Measurements from ENCODE around the gene SPSB4. TPM values are rescaled to one million over a fixed set of nuclear protein-coding genes. Genes with fewer than 3 reads are reported as not detected.

Gene SPSB4
- total RNA-seq, 3 donors from 2014 or later, result 1.3 TPM; not detected in 2

GRCh38 chr3:141126661-141127343 is 75.7 kb downstream of the SPSB4 start:
- no peak for TF ChIP-seq POLR2AphosphoS5 (IDR thresholded peaks at IDR 0.05)
- no peak for TF ChIP-seq CTCF (IDR thresholded peaks at IDR 0.05)
- TF ChIP-seq POLR2A (IDR thresholded peaks at IDR 0.05), result no peak
- Histone ChIP-seq H3K4me3 (no peak overlapping the region), H3K9me3 (no peaks in the 10 kb centered on the region), H3K36me3 (no peaks in the 10 kb centered on the region), H3K4me1 (no peaks in the 10 kb centered on the region), H3K27ac (no peak overlapping the region), H3K27me3 (no peaks in the 10 kb centered on the region)
- intact Hi-C loops (cut with DNase I; ENCODE audit: low total_unique reads), result no loop called here
- DNase-seq (ENCODE audit: low spot score in 2 of 2), result no peak

- DNase-seq (ENCODE audit: low spot score in 2 of 2), result no peak
- no peaks in the 10 kb centered on the region for H3K9me3 ChIP-seq
- H3K36me3 ChIP-seq, result no peaks in the 10 kb centered on the region
- H3K27ac ChIP-seq, result no peak overlapping the region
- no peak for TF ChIP-seq POLR2AphosphoS5 (IDR thresholded peaks at IDR 0.05)
- no peak for TF ChIP-seq CTCF (IDR thresholded peaks at IDR 0.05)
- no peaks in the 10 kb centered on the region for H3K27me3 ChIP-seq
- H3K4me1 ChIP-seq, result no peaks in the 10 kb centered on the region
- H3K4me3 ChIP-seq, result no peak overlapping the region
- intact Hi-C loops (cut with DNase I; ENCODE audit: low total_unique reads), result no loop called here
Observed at GRCh38 chr3:141127344-141128125, 76.4 kb downstream of the SPSB4 start.

- no peak overlapping the region for H3K4me3 ChIP-seq
- H3K27me3 ChIP-seq, result no peaks in the 10 kb centered on the region
- H3K9me3 ChIP-seq, result no peaks in the 10 kb centered on the region
- H3K4me1 ChIP-seq, result no peaks in the 10 kb centered on the region
- intact Hi-C loops (cut with DNase I; ENCODE audit: low total_unique reads), result no loop called here
- no peak overlapping the region for H3K27ac ChIP-seq
- no peaks in the 10 kb centered on the region for H3K36me3 ChIP-seq
- TF ChIP-seq CTCF (IDR thresholded peaks at IDR 0.05) (no peak), POLR2AphosphoS5 (IDR thresholded peaks at IDR 0.05) (no peak), POLR2A (IDR thresholded peaks at IDR 0.05) (no peak)
- DNase-seq (ENCODE audit: low spot score in 2 of 2), result no peak
Observed at GRCh38 chr3:141128126-141128777, 77.1 kb downstream of the SPSB4 start.

GRCh38 chr3:141129049-141129448 is 77.9 kb downstream of the SPSB4 start:
- Histone ChIP-seq H3K36me3 (no peaks in the 10 kb centered on the region), H3K4me3 (no peak overlapping the region), H3K27ac (no peak overlapping the region), H3K9me3 (no peaks in the 10 kb centered on the region), H3K4me1 (no peaks in the 10 kb centered on the region), H3K27me3 (no peaks in the 10 kb centered on the region)
- TF ChIP-seq CTCF (IDR thresholded peaks at IDR 0.05), result no peak
- TF ChIP-seq POLR2AphosphoS5 (IDR thresholded peaks at IDR 0.05), result no peak
- TF ChIP-seq POLR2A (IDR thresholded peaks at IDR 0.05), result no peak
- DNase-seq (ENCODE audit: low spot score in 2 of 2), result no peak
- intact Hi-C loops (cut with DNase I; ENCODE audit: low total_unique reads), result no loop called here

- no peaks in the 10 kb centered on the region for H3K9me3 ChIP-seq
- DNase-seq (ENCODE audit: low spot score in 2 of 2), result no peak
- H3K27me3 ChIP-seq, result no peaks in the 10 kb centered on the region
- no peak overlapping the region for H3K4me3 ChIP-seq
- H3K4me1 ChIP-seq, result no peaks in the 10 kb centered on the region
- H3K27ac ChIP-seq, result no peak overlapping the region
- intact Hi-C loops (cut with DNase I; ENCODE audit: low total_unique reads), result no loop called here
- H3K36me3 ChIP-seq, result no peaks in the 10 kb centered on the region
- TF ChIP-seq CTCF (IDR thresholded peaks at IDR 0.05), result no peak
- TF ChIP-seq POLR2AphosphoS5 (IDR thresholded peaks at IDR 0.05), result no peak
- TF ChIP-seq POLR2A (IDR thresholded peaks at IDR 0.05), result no peak
Observed at GRCh38 chr3:141129541-141130011, 78.4 kb downstream of the SPSB4 start.
